ENCODE results near the gene LSAMP. TPM values are rescaled to one million over a fixed set of nuclear protein-coding genes. Genes with fewer than 3 reads are reported as not detected.

Gene LSAMP
- polyA plus RNA-seq, 1 of the 3 experiments (the other 2 are of a cell fraction): 6.6 TPM

- TF ChIP-seq PBX3 (IDR thresholded peaks at IDR 0.05): no peak
- TF ChIP-seq FOSL2 (IDR thresholded peaks at IDR 0.05; ENCODE audit: borderline replicate concordance, low read depth): no peak
- TF ChIP-seq TEAD4 (IDR thresholded peaks at IDR 0.05; ENCODE audit: borderline replicate concordance, insufficient read depth): no peak
Measured at GRCh38 chr3:116015931-116016330, 429.4 kb downstream of the LSAMP start (continued).

GRCh38 chr3:116007000-116007399 is 438.3 kb downstream of the LSAMP start:
- WGBS (ENCODE audit: low lambda C conversion rate): 80% methylated on average over 2 of the region's 2 CpGs
- peaks cover 10 to 20% of the 10 kb centered on the region in 2 experiments; a peak in 3 of 4 replicates for H3K4me1 ChIP-seq (ENCODE audit: control insufficient read depth in 1 of 2, insufficient read depth in 2 of 2, low read depth in 1 of 2, low read length in 1 of 2)
- DNase-seq: no peak
- H2AFZ ChIP-seq (ENCODE audit: low read depth): no peak overlapping the region
- TF ChIP-seq GABPA (IDR thresholded peaks at IDR 0.05; ENCODE audit: low read depth) (no peak), USF1 (IDR thresholded peaks at IDR 0.05; ENCODE audit: borderline replicate concordance, low read depth) (no peak), POLR2AphosphoS5 (IDR thresholded peaks at IDR 0.05; ENCODE audit: low read depth, low read length) (no peak), GATA2 (CRISPR knock-in tag; IDR thresholded peaks at IDR 0.05) (no peak), EZH2phosphoT487 (IDR thresholded peaks at IDR 0.05; ENCODE audit: borderline replicate concordance, low read depth) (no peak), ZBTB33 (IDR thresholded peaks at IDR 0.05; ENCODE audit: borderline replicate concordance, low read depth) (no peak), TAF1 (IDR thresholded peaks at IDR 0.05; ENCODE audit: borderline replicate concordance, low read depth, low read length) (no peak), RAD21 (IDR thresholded peaks at IDR 0.05; ENCODE audit: low read length) (no peak), IRF3 (IDR thresholded peaks at IDR 0.05; ENCODE audit: low read depth, low read length) (no peak)
- H3K36me3 ChIP-seq (replicated peaks in 1 of 2; ENCODE audit: control insufficient read depth in 1 of 2, insufficient read depth in 2 of 2, low read length in 1 of 2): no peaks in the 10 kb centered on the region
- no peaks in the 10 kb centered on the region for H3K9me2 ChIP-seq
- H3F3A ChIP-seq (replicated peaks; ENCODE audit: insufficient read depth): no peaks in the 10 kb centered on the region
- no peak overlapping the region for H3K9ac ChIP-seq
- H3K4me2 ChIP-seq: no peak overlapping the region
- H3K27ac ChIP-seq (ENCODE audit: low read depth in 2 of 2, low read length in 1 of 2): no peak overlapping the region
- ChIA-PET POLR2A (no interaction called here), CTCF (no interaction called here)
- no peaks in the 10 kb centered on the region for H3K79me2 ChIP-seq (ENCODE audit: insufficient read depth)
- H4K20me1 ChIP-seq (ENCODE audit: insufficient read depth): no peaks in the 10 kb centered on the region
- H3K4me3 ChIP-seq (ENCODE audit: low read depth in 2 of 2, low read length in 1 of 2): no peak overlapping the region
- H3K9me3 ChIP-seq: no peaks in the 10 kb centered on the region
- H3K27me3 ChIP-seq (ENCODE audit: insufficient read depth): no peaks in the 10 kb centered on the region

All from SK-N-SH (cell line).